NCI-H2171 (cell line): ENCODE results near the gene RPLP2.

Source experiments
- DNase-seq: peaks from one replicate; lab custom pipeline; 2025; lab: John Stamatoyannopoulos, UW

RPLP2 gene

DNA sequence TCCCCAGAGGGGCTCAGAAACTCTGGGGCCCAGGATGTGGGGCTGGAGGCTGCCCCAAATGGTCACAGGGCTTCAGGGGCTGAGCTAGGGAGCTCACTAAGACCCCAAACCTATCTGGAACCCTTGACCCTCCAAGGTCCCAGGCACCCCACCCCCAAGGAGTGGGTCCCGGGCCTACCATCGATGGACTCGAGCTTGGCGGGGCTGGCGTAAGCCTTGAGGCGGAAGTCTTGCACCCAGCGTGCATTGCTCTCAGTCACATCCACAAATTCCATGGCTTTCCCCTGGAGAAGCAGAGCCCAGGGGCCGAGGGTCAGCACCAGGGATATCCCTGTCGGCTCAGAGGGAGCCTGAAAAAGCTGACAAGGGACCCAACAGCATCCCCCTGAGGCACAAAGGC lies 35.9 kb upstream of the RPLP2 start:
- no peak for DNase-seq

- DNase-seq, result no peak
Observed at GRCh38 chr11:774873-775592, 34.7 kb upstream of the RPLP2 start.

GRCh38 chr11:776263-776560 lies 33.6 kb upstream of the RPLP2 start:
- no peak for DNase-seq

GRCh38 chr11:776561-777287 lies 33.0 kb upstream of the RPLP2 start:
- no peak for DNase-seq

DNA sequence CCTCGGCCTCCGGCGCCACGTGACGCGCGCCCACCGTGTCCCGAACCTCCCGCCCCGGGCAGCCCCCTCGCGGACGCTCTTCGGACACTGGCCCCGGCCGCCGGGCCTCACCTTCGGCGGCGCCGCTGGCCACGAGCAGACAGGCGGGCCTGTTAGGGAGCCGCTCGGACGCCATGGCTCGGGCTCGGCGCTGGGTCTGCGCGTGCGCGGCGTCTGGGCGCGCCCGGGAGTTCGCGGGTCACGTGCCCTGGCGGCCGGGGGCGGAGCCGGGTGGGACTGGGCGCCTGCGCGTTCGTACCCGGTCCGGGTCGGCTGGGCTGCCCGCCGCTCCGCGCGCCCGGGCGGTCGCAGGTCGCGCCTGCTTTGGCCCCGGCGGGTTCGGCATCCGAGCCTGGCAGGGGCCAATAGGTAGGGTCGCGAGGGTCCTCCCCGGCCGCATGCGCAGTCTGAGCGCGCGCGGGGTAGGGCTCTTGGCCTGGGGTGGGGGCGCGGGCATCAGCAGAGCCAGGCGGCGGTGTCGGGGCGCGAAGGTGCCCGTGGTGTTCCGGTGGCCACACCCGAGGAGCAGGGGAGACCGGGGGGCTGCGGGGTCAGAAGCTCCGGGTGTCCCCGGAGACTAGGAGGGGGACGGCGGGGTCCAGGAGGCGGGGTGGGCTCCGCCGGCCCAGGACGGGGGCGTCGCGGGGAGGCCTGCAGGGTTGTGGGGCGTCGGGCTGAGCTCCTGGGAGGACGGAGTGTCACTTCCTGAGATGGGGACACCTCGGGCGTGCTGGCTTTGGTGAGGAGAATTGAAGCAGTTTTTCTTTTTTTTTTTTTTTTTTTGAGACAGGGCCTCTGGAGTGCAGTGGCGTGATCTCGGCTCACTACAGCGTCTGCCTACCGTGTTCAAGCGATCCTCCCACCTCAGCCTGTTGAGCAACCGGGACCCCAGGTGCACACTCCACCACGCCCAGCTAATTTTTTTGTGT lies 32.2 kb upstream of the RPLP2 start, which contains the start of gene GATD1:
GATD1 (minus strand) TSS at position 200 of the 968 bp plus-strand sequence; CDS start at position 175, 25 bp downstream.
- DNase-seq, result peak; percentile 45

GRCh38 chr11:778976-779954 lies 30.5 kb upstream of the RPLP2 start:
- no peak for DNase-seq

GRCh38 chr11:779955-780532 lies 29.7 kb upstream of the RPLP2 start:
- no peak for DNase-seq

DNA sequence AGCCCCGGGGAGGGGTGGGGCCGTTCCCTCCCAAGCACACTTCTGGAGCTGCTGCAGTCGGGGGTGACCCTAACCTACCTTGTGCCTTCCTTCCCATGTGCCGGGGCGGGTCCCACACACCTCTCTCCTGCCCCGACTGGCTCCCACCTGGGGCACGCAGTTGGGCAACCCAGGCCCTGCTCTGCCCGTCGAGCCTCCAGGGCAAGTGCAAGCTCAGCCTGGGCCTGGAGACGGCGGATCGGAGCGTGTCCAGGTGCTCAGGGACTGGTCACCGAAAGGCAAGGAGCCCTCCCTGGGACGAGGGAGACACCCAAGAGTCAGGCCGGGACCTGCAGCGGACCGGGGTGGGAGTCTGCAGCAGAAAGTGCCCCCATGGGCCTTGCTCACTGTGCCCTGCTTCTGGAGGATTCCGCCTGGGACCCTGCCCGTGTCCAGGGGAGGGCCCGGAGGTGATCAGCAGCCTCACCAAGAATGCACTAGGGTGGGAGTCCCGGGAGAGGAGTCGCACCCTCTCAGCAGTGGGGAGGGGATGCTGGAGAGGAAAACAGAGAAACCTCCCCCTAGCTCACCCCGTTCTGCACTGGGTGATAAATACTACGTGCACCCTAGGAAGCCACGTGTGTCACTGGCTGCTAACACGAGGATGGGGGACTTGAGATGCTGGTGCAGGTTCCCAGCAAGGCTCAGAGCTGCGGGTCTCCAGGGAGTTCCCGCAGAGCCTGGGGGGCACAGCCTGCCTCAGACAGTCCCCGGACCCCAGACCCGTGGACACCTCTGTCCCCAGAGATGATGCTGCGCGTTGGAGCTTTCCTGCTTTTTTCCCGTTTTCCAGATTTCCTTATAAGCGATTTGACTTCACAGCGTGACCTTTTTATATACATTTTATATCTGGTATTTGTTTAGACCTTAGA lies 27.2 kb upstream of the RPLP2 start:
- no peak for DNase-seq

- peak; percentile 80 for DNase-seq
Observed at GRCh38 chr11:783581-784015, 26.2 kb upstream of the RPLP2 start.

DNA sequence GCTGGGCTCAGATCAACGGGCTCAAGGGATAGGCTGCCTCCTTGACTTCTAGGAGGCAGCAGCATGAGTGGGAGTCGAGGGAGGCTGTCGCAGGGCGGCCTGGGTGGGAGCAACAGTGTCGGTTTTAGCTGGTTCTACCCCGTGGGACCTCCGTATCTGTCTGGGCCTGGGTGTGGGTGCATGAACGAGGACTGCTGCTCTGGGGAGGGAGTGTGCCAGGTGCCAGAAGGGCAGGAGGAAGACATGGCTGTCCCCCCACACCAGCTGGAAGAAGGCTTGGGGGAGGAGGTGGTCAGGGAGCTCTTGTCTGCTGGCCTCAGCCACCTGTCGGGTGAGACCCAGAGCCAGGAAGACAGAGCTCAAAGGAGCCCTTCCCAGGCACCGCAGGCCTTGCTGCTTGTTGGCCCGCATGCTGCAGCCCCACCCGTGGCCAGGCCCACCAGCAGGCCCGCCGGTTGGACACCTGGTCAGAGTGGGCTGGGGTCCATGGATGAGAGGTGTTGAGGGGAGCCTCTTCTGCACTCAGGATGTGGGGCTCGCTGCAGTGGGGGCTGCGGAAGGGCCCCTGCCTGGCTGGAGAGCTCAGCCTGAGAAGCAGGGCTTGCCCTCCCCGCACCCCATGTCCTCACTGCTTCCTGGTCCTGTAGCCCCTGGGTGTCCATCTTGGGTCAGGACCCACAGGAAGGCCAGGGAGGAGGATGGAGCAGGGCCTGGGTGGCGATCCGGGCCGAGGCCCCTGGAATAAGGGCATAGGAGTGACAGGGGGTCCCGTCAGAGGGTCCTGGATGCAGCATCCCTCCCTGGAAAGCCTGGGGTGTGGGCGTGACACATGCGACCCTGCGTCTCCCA lies 23.3 kb upstream of the RPLP2 start:
- no peak for DNase-seq

GRCh38 chr11:787084-787675 lies 22.6 kb upstream of the RPLP2 start:
- DNase-seq, result no peak

DNA sequence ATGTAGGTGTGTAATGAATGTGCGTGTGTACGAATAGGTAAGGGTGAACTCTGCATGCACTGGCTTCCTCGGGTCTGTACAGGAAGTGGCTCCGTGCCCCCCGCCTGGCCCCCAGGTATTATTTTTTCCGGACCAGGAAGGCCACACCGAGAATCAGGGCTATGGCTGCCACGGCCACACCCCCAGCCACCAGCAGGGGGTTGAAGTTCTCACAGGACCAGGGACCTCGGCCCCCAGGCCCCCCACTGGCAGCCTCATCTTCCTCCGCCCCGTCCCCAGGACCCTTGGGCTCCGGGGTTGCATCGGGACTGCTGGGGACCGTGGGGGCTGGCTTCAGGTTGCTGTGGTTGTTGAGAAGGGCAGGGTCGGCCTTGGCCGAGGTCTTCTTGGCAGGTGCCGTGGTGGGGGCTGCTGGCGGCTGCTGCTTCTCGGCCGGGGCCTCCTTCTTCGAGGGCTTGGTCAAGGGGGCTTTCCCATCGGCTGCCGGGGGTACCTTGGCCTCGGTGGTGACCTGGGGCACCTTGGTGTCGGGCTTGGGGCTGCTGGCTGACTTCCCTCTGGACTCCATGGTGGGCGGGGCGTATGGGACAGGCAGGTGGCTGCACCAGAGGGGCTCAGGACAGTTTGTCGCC lies 21.6 kb upstream of the RPLP2 start:
- DNase-seq, result no peak

GRCh38 chr11:788953-789940 lies 20.5 kb upstream of the RPLP2 start:
- no peak for DNase-seq

- DNase-seq, result no peak
Observed at GRCh38 chr11:789943-790342, 19.8 kb upstream of the RPLP2 start, which contains the start of gene CEND1. TSS of gene CEND1 (minus strand) at chr11:790090. CDS start at chr11:788576, 1,514 bp downstream.

- DNase-seq, result no peak
Observed at GRCh38 chr11:790721-791564, 18.8 kb upstream of the RPLP2 start.
